GM12872 (cell line): Measurements from ENCODE around the gene CDH5.

Experiments
- CTCF ChIP-seq: IDR thresholded peaks from 3 replicates; pipeline ENCODE4 v1.5.1; 2011; ENCODE audit warnings: low read depth, mild to moderate bottlenecking, low read length, moderate library complexity; ENCODE audit not compliant: insufficient read depth

Gene CDH5

GRCh38 chr16:66383551-66383950 lies 17.1 kb downstream of the CDH5 start:
- TF ChIP-seq CTCF, result no peak

- no peak for TF ChIP-seq CTCF
These were observed 18.9 kb downstream of the CDH5 start for GRCh38 chr16:66385415-66385814.

GRCh38 chr16:66386629-66387622 lies 20.4 kb downstream of the CDH5 start:
- TF ChIP-seq CTCF, result no peak

GRCh38 chr16:66387817-66388332 lies 21.4 kb downstream of the CDH5 start:
- no peak for TF ChIP-seq CTCF

GRCh38 chr16:66388350-66389139 lies 22.1 kb downstream of the CDH5 start:
- no peak for TF ChIP-seq CTCF

GRCh38 chr16:66389256-66390176 lies 23.0 kb downstream of the CDH5 start:
- no peak for TF ChIP-seq CTCF
